H9 (cell line): ENCODE measurements around the gene TIMM10. TPM values are rescaled to one million over a fixed set of nuclear protein-coding genes. Genes with fewer than 3 reads are reported as not detected.

Experiments used
- DNase-seq: peaks from one replicate; pipeline ENCODE4 v3.0.0-alpha.2; 2017
- H2AFZ ChIP-seq: one replicate; pipeline ENCODE4 v1.6.1; 2013; ENCODE audit warnings: mild to moderate bottlenecking, low read length, control low read depth, moderate library complexity
- H2AK5ac ChIP-seq: 2 replicates; pipeline ENCODE4 v1.6.1; 2013; ENCODE audit warnings: low read length, control low read depth, mixed read lengths; ENCODE audit not compliant: insufficient read length
- H2BK120ac ChIP-seq: one replicate; pipeline ENCODE4 v1.6.1; 2013; ENCODE audit warnings: low read depth, mild to moderate bottlenecking, low read length, control low read depth, inconsistent platforms; ENCODE audit not compliant: poor library complexity, severe bottlenecking
- H2BK12ac ChIP-seq: 2 replicates; pipeline ENCODE4 v1.6.1; 2013; ENCODE audit warnings: low read length, control low read depth, mixed read lengths, low read depth; ENCODE audit not compliant: insufficient read length
- H2BK15ac ChIP-seq: 2 replicates; pipeline ENCODE4 v1.6.1; 2013; ENCODE audit warnings: low read depth, low read length, control low read depth
- H2BK20ac ChIP-seq: one replicate; pipeline ENCODE4 v1.6.1; 2013; ENCODE audit warnings: low read depth, mild to moderate bottlenecking, low read length, control low read depth, inconsistent platforms; ENCODE audit not compliant: poor library complexity, severe bottlenecking
- H2BK5ac ChIP-seq: 2 replicates; pipeline ENCODE4 v1.6.1; 2013; ENCODE audit warnings: low read length, control low read depth, mixed read lengths; ENCODE audit not compliant: insufficient read length
- H3K14ac ChIP-seq: 2 replicates; pipeline ENCODE4 v1.6.1; 2013; ENCODE audit warnings: low read length, control low read depth; ENCODE audit not compliant: insufficient read depth
- H3K18ac ChIP-seq: 2 replicates; pipeline ENCODE4 v1.6.1; 2013; ENCODE audit warnings: low read depth, mild to moderate bottlenecking, mixed read lengths, low read length, control low read depth; ENCODE audit not compliant: insufficient read length
- H3K23ac ChIP-seq: 2 replicates; pipeline ENCODE4 v1.6.1; 2013; ENCODE audit warnings: low read length, control low read depth, mixed read lengths, low read depth; ENCODE audit not compliant: insufficient read length
- H3K23me2 ChIP-seq: 2 replicates; pipeline ENCODE4 v1.6.1; 2013; ENCODE audit warnings: low read depth, mild to moderate bottlenecking, mixed read lengths, low read length, control low read depth; ENCODE audit not compliant: insufficient read length, poor library complexity, severe bottlenecking
- H3K27ac ChIP-seq: 2 replicates; pipeline ENCODE4 v1.5.1; 2013; ENCODE audit warnings: low read length, control low read depth, mixed read lengths, low read depth; ENCODE audit not compliant: insufficient read length
- H3K27me3 ChIP-seq: 2 replicates; pipeline ENCODE4 v1.6.1; 2013; ENCODE audit warnings: low read length, control low read depth, inconsistent platforms; ENCODE audit not compliant: insufficient read depth
- H3K4ac ChIP-seq: 2 replicates; pipeline ENCODE4 v1.6.1; 2013; ENCODE audit warnings: low read depth, mild to moderate bottlenecking, control low read depth, inconsistent platforms, low read length, moderate library complexity
- H3K4me1 ChIP-seq: 2 replicates; pipeline ENCODE4 v1.6.1; 2013; ENCODE audit warnings: low read length, control low read depth, inconsistent platforms; ENCODE audit not compliant: insufficient read depth
- H3K4me2 ChIP-seq: 2 replicates; pipeline ENCODE4 v1.6.1; 2013; ENCODE audit warnings: low read length, control low read depth, mixed read lengths; ENCODE audit not compliant: insufficient read length, insufficient read depth
- H3K56ac ChIP-seq: 2 replicates; pipeline ENCODE4 v1.6.1; 2013; ENCODE audit warnings: low read depth, mild to moderate bottlenecking, mixed read lengths, low read length, control low read depth; ENCODE audit not compliant: insufficient read length
- H3K79me1 ChIP-seq: 2 replicates; pipeline ENCODE4 v1.6.1; 2013; ENCODE audit warnings: low read depth, mild to moderate bottlenecking, moderate library complexity, low read length, control low read depth, inconsistent platforms; ENCODE audit not compliant: insufficient read depth, poor library complexity, severe bottlenecking
- H3K79me2 ChIP-seq: 2 replicates; pipeline ENCODE4 v1.6.1; 2013; ENCODE audit warnings: low read length, control low read depth, inconsistent platforms; ENCODE audit not compliant: insufficient read depth
- H3K9ac ChIP-seq: 2 replicates; pipeline ENCODE4 v1.6.1; 2013; ENCODE audit warnings: low read length, control low read depth, mixed read lengths; ENCODE audit not compliant: insufficient read length; ENCODE audit errors: extremely low read depth
- H3K9me3 ChIP-seq: one replicate; pipeline ENCODE4 v1.6.1; 2013; ENCODE audit warnings: low read depth, low read length, inconsistent platforms; ENCODE audit not compliant: control insufficient read depth
- H3T11ph ChIP-seq: one replicate; pipeline ENCODE4 v1.6.1; 2013; ENCODE audit warnings: mild to moderate bottlenecking, low read length, control low read depth, inconsistent platforms
- H4K20me1 ChIP-seq: one replicate; pipeline ENCODE4 v1.6.1; 2013; ENCODE audit not compliant: control insufficient read depth, insufficient read length, insufficient read depth
- H4K5ac ChIP-seq: 2 replicates; pipeline ENCODE4 v1.6.1; 2013; ENCODE audit warnings: low read depth, mild to moderate bottlenecking, mixed read lengths, low read length, control low read depth; ENCODE audit not compliant: insufficient read length
- H4K8ac ChIP-seq: replicated peaks from 2 replicates; pipeline ENCODE4 v1.6.1; 2013; ENCODE audit warnings: low read length, control low read depth, mixed read lengths, low read depth; ENCODE audit not compliant: insufficient read length
- H4K91ac ChIP-seq: 2 replicates; pipeline ENCODE4 v1.6.1; 2013; ENCODE audit warnings: low read depth, mild to moderate bottlenecking, moderate library complexity, mixed read lengths, low read length, control low read depth; ENCODE audit not compliant: insufficient read length
- H3K27ac Mint-ChIP-seq, 3 experiments: 2 replicates in 2 of 3; 3 replicates in 1 of 3; pipeline ENCODE4 v1.8.0; 2020 to 2021; ENCODE audit warnings: mixed read lengths in 3 of 3, mild to moderate bottlenecking in 1 of 3, moderate library complexity in 1 of 3
- H3K27me3 Mint-ChIP-seq: 2 replicates; pipeline ENCODE4 v1.8.0; 2021; ENCODE audit warnings: low read depth, mild to moderate bottlenecking, moderate library complexity, mixed read lengths
- H3K36me3 Mint-ChIP-seq, 3 experiments: 2 replicates in 2 of 3; 3 replicates in 1 of 3; pipeline ENCODE4 v1.8.0; 2020 to 2021; ENCODE audit warnings: low read depth in 3 of 3, mixed read lengths in 3 of 3; ENCODE audit not compliant: insufficient read depth in 1 of 3
- H3K4me1 Mint-ChIP-seq, 2 experiments: 2 replicates each; pipeline ENCODE4 v1.8.0; 2020; ENCODE audit warnings: mixed read lengths in 2 of 2
- H3K4me3 Mint-ChIP-seq, 2 experiments: 2 replicates in 1 of 2; 3 replicates in 1 of 2; pipeline ENCODE4 v1.8.0; 2020 to 2021; ENCODE audit warnings: mild to moderate bottlenecking in 2 of 2, mixed read lengths in 2 of 2, moderate library complexity in 1 of 2
- H3K9me3 Mint-ChIP-seq, 2 experiments: 2 replicates in 1 of 2; 3 replicates in 1 of 2; pipeline ENCODE4 v1.8.0; 2020; ENCODE audit warnings: mild to moderate bottlenecking in 2 of 2, mixed read lengths in 2 of 2, moderate library complexity in 1 of 2
- CTCF ChIP-seq: fragments of 200-600 bp; sonication (generic); conservative IDR thresholded peaks from 3 replicates; pipeline ENCODE4 v1.8.0; 2021; ENCODE audit warnings: antibody characterized with exemption, mild to moderate bottlenecking
- WGBS: extraction: QIAGEN DNeasy Blood & Tissue Kit; methylation state at CpG from one replicate; pipeline ENCODE4 v1.1.7; 2013; ENCODE audit warnings: missing lambda C conversion rate, low lambda C conversion rate, mixed read lengths; ENCODE audit not compliant: insufficient read length; ENCODE audit errors: extremely low coverage; 5-methylcytosine and 5-hydroxymethylcytosine counted together
- total RNA-seq: library from RNA; stranded (reverse); gene quantifications from 2 replicates; pipeline ENCODE4 v1.2.1, GENCODE V29; 2021

TIMM10 gene
- total RNA-seq, 1 experiment from 2014 or later = 130 TPM

GRCh38 chr11:57481915-57482781 lies 48.4 kb downstream of the TIMM10 start:
- Histone ChIP-seq H2BK12ac (no peak overlapping the region), H3K27me3 (no peaks in the 10 kb centered on the region; the same call in 1 of the 2 replicates), H4K8ac (no peak overlapping the region), H3K56ac (no peak overlapping the region), H3K23ac (no peak overlapping the region), H3K18ac (no peak overlapping the region), H3K79me1 (no peaks in the 10 kb centered on the region), H2BK20ac (no peak overlapping the region), H4K20me1 (no peaks in the 10 kb centered on the region), H3K14ac (peak overlapping the region; percentile 52; the same call in 1 of the 2 replicates), H3T11ph (no peak overlapping the region), H2BK15ac (no peak overlapping the region), H3K4ac (no peak overlapping the region), H3K27ac (no peak overlapping the region), H3K4me1 (no peaks in the 10 kb centered on the region), H2BK5ac (no peak overlapping the region), H2BK120ac (no peak overlapping the region), H2AFZ (no peak overlapping the region), H3K9ac (no peak overlapping the region), H4K91ac (no peak overlapping the region), H3K4me2 (peak overlapping the region; percentile 67), H4K5ac (no peak overlapping the region), H2AK5ac (no peak overlapping the region), H3K79me2 (no peaks in the 10 kb centered on the region), H3K9me3 (no peaks in the 10 kb centered on the region), H3K23me2 (peaks cover 15% of the 10 kb centered on the region)
- DNase-seq = no peak
- Mint-ChIP-seq H3K36me3 (peaks cover 3 to 13% (median 6%) of the 10 kb centered on the region in 3 experiments; a peak in 6 of 7 replicates), H3K27me3 (peaks cover 72% of the 10 kb centered on the region), H3K9me3 (no peaks in the 10 kb centered on the region; a peak in 2 of 5 replicates), H3K4me1 (peaks cover 17 to 45% of the 10 kb centered on the region in 2 experiments), H3K4me3 (peak overlapping the region; percentile 61 to 84), H3K27ac (no peak overlapping the region; a peak in 1 of 7 replicates)
- no peak for TF ChIP-seq CTCF
- no CpG with 5 or more reads among the region's 44 CpGs for WGBS
